AG08395 (cell line): ENCODE measurements around the gene ORAI1.
"Not testable (repeated sequence)": the region's sequence is repeated elsewhere in the genome, so short reads cannot be mapped to it uniquely, and the experiment has no call there.

Source experiments
- DNase-seq: peaks from one replicate; pipeline ENCODE4 v3.0.0; 2012; ENCODE audit warnings: mixed read lengths, low spot score

ORAI1 gene

DNA sequence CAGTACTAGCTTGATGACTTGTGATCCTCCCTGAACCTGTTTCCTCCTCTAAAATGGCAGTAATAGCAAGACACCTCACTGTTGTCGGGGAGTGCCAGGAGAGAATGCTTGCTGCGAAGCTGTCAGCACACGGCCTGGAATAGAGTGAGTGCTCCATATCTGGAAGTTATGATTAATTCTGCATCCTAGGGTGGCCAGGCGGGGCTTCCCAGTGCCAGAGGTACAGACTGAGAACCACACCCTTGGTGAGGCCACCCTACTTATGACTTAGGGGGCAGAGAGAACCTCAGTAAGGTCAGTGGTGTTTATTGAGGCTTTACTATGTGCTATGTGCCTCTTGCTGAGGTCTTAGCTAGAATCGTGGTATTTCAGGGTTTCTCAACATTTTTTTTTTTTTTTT is 23.0 kb downstream of the ORAI1 start:
- DNase-seq, result no peak

DNA sequence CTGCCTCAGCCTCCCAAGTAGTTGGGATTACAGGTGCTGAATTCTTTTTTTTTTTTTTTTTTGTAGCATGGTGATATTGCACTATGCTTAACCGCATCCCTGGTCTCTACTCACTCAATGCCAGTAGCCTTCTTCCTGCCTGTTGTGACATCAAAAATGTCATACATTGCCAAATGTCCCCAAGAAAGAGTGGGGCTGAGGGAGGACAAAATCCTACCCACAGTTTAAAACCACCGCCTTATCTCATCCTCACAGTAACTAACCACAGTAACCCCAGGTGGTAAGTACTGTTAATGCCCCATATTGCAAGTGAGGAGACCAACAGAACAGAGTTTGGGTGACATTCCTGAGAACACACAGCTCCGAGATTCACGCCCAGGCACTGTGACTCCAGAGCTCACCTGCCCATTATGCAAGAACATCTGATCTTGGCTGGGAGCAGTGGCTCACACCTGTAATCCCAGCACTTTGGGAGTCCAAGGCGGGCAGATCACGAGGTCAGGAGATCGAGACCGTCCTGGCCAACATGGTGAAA is 23.6 kb downstream of the ORAI1 start:
- DNase-seq, result no peak

DNA sequence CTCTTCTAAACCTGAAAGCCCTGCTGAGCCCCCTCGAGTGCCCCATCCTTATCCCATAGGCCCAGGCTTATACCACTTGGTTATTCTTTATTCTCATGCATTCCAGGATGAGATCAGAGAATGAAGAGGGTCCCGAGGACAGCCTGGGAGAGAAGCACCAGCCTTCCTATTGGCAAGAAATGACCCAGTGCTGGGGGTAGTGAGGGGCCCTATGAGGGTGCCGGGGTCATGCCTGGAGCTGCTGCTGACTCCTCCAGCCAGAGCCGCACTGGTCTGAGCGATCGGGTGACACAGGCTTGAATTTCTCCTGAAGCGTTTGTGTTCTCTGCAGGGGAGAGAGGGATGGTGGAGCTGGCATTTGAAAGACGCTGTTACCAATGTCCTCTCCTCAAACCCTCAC is 25.0 kb downstream of the ORAI1 start:
- no peak for DNase-seq

DNA sequence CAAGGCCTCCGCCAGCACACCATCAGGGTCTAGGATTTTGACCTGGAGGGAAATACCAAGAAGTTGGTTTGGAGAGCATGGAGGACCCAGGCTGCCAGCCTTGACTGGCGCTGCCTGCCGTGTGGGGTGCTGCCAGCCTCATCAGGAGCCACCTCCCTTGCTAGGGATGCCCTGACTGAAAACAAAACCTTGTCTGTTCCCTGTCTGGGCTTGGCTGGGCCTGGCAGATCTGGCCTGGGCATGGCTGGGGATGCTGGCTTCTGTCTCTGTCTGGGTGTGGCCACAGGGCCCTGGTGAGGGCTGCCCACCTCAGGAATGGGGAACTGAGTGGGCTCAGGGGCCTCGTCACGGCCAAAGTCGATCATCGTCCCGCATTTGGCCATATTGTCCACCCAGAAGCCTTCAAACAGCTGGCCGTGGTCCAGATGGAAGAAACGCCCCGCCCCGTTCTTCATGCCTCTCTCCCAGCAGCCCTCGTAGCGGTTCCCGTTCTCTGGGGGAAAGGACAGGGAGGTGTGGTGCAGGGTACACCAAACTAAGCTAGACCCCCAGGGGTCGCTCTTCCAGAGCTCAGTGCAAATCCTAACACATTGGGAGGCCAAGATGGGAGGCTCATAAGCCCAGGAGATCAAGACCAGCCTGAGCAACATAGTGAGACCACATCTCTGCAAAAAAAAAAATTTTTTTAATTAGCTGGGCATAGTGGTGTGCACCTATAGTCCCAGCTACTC is 26.6 kb downstream of the ORAI1 start:
- no peak for DNase-seq

DNA sequence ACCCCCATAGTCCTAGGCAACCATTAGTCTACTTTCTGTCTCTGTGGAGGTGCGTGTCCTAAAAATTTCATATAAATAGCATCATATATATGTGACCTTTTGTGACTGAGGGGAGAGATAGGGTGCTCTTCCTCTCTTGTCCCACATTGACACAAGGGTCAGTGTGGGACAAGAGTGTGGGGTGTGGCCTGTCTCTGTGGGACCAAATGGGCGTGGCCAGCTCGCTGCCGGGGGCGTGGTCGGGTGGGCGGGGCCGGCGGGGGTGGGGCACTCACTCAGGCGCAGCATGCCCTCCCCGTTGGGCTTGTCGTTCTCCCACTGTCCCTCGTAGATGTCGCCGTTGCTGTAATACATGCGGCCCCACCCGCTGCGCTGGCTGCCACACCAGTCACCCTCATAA is 27.7 kb downstream of the ORAI1 start:
- DNase-seq, result no peak

DNA sequence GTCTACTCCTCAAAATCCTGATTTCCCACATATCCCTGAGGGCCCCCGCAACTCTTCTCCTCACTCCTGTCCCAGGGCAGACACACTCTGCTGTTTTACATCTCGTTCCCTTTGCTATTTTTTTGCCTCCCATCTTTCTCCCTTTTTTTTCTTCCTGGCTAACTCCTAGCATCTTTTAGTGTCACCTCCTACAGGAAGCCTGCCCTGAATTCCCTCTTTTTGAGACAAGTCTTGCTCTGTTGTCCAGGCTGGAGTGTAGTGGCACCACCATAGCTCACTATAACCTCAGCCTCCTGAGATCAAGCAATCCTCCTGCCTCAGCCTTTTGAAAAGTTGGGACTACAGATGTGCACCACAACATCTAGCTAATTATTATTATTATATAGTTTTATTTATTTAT is 29.8 kb downstream of the ORAI1 start:
- no peak for DNase-seq

DNA sequence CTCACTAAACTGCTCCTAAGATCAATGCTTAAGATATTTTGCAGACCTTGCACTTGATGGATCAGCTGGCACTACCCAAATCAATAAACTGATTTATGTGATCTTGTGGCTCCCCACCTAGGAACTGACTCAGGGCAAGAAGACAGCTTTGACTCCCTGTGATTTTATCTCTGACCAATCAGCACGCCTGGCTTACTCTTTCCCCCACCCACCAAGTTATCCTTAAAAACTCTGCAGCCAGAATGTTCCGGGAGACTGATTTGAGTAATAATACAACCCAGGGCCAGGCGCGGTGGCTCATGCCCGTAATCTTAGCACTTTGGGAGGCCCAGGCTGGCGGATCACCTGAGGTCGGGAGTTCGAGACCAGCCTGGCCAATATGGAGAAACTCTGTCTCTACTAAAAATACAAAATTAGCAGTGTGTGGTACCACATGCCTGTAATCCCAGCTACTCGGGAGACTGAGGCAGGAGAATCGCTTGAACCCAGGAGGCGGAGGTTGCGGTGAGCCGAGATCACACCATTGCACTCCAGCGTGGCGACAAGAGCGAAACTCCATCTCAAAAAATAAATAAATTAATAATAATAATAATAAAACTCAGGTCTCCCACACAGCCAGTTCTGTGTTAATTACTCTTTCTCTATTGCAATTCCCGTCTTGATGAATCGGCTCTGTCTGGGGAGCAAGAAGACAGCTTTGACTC is 31.1 kb downstream of the ORAI1 start:
- DNase-seq, result no peak

DNA sequence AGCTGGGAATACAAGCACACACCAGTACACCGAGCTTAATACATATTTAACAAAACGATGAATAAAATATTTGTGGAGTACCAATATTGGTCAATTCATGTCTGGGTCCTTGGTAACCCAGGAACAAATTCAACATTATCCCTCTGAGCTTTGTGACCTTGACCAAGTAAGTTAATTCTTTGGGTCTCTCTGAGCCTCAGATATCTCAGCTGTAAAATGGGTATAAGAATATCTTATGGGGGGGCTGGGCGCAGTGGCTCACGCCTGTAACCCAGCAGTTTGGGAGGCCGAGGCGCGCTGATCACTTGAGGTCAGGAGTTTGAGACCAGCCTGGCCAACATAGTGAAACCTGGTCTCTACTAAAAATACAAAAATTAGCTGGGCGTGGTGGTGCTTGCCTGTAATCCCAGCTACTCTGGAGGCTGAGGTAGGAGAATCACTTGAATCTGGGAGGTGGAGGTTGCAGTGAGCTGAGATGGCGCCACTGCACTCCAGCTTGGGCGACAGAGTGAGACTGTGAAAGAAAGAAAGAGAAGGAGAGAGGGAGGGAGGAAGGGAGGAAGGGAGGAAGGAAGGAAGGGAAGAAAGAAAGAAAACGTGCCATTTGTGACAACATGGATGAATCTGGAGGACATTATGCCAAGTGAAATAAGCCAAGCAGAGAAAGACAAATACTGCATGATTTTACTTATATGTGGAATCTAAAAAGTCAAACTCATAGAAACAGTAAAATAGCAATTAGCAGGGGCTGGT is 35.2 kb downstream of the ORAI1 start:
- not testable (repeated sequence) for DNase-seq

DNA sequence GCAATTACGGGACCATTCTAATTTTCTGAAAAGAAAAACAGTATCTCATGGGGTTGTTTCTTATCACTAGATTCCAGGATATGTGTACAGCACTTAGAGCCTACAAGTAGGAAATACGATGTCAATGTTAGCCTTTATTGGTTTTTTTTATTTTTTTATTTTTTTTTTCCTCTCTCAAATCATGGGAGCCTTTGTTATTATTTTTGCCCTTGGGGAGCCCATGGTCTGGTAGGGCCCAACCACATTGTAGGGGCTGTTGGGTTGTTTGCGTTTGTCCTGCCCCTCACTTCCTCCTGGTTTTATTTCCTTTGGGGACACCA is 37.2 kb downstream of the ORAI1 start:
- DNase-seq, result no peak

DNA sequence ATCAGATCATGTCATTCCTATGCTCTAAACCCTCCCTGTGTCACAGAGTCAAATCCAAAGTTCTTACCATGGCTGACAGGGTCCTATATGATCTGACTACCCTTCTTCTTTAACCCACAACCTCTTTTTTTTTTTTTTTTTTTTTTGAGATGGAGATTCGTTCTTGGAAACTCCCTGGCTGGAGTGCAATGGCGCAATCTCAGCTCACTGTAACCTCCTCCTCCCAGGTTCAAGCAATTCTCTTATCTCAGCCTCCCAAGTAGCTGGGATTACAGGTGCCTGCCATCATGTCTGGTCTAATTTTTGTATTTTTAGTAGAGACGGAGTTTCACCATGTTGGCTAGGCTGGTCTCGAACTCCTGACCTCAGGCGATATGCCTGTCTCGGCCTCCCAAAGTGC is 40.5 kb downstream of the ORAI1 start:
- not testable (repeated sequence) for DNase-seq

DNA sequence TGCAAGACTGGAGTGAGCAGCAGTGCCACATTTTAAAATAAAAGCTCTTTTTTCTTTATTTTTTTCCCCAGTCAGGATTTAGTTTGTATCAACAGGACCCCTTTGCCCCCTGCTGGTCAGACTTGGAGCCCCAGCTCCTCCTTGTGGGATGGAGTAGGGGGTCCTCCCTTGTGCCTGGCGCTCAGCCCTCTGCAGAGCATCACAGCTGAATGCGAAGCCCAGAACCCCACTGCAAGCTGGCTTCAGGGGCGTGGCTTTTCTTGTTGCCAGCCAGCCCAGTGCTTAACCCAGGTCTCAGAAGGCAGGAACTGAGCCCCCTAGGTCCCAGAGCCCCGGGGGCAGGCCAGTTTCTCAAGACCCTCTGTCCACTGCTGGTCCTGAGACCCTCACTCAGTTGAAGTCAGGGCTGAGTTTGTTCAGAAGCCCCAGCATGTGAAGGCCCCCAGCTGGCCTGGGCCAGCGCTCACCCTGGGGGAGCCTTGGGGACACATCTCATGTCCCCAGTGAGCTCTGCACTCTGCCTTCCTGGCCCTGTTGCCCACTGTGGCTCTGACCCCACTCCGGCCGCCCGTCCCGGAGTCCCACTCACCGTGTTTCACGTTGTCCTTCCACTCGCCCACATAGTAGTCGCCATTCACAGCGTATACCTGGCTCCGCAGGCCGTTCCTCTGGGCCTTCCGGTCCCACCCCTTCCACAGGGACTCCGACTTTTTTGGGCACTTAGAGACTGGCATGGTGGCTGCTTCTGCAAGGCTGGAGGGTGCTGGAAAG is 42.6 kb downstream of the ORAI1 start:
- peak; percentile 29 for DNase-seq

DNA sequence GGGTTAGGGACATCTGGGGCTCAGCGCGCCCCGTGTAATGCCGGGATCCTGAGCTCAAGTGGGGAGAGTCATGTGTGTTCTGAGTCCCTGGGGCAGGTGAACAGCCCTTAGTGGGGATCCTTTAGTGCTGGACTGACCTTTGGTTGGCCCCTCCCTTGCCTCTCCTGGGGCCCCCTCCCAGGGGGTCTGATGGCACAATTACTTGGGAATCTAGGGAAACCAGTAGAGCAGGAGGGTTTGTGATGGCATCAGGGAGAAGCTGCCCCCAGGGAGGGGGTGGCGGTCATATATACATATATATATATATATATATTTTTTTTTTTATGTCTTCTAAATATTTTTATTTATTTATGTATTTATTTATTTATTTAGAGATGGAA is 43.2 kb downstream of the ORAI1 start, which contains the start of gene MORN3:
Gene MORN3 (minus strand): TSS at position 134 of the 380 bp plus-strand sequence. CDS start 171 bp downstream, outside the sequence.
- DNase-seq, result no peak

DNA sequence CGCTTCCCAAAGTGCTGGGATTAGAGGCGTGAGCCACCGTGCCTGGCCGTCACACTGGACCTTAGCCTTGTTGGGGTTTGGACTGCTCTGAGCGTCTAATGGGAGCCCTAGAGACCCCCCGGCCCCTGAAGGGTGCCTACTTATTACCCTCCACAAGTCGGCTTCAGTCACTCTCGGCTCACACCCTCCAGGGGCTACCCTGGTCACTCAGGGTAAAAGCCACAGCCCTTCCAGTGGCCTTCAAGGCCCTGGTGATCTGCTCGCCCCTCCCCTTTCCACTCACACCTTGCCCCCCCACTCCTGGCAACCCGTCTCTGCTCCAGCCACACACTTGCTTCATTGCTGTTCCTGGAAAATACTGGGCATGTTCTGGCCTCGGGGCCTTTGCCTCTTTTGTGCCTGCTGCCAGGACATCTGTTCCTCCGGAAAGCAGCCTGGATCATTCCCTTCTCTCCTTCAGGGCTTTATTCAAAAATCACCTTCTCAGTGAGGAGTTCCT is 46.7 kb downstream of the ORAI1 start:
- DNase-seq, result peak; percentile 14

DNA sequence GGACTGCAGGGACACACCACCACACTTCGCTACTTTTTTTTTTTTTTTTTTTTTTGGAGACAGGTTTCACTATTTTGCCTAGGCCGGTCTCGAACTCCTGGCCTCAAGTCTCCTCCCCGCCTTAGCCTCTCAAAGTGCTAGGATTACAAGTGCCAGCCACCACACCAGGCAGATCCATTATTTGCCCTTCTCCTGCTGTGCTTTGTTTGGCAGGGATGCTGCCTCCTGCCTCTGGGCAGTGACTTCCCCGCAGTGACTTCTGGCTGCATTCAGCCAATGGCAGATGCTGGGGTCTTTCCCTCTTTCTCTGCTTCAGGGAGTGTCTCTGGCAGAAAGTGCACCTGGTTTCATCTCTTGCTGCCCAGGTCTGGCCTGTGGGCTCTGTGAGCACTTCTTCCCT is 49.9 kb downstream of the ORAI1 start:
- DNase-seq, result no peak

DNA sequence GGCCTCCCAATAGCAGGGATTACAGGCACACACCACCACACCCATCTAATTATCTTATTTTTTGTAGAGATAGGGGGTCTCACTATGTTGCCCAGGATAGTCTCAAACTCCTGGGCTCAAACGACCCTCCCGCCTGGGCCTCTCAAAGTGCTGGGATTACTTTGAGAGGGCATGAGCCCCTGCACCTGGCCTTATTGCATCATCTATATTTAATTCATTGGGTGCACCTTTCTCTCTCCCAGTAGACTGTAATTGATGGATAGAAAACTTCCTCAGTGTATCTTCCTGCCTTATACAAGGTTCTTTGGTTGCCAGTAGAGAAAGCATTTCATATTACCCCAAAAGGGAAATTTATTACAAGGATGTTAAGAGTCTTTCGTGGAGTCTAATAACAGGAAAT is 52.0 kb downstream of the ORAI1 start:
- no peak for DNase-seq

DNA sequence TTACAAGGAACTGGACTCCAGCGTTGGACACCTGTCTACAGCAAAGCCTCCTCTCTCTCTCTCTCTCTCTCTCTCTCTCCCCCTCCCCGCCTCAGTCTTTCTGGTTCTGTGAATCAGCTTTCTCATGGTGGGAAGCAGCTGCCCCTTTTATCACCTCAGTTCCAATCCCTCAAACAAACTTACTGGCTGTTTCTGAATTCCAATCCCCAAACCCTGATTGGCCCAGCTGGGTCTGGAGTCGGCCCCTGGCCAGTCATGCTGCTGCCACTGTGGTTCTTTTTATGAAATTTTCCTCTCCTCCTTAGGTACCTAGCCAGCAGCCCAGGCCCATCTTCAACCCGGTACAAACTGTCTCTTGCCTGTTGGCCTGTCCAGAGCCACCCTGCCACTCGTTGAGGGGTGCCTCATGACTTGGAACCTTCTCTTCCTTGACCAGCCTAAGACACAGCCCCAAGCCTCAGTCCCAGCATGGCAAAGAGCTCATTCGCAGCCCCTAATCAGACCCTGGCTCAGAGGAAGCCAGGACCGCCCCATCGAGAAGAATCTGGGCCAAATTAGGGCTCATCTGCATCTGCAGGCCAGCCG is 52.5 kb downstream of the ORAI1 start:
- DNase-seq, result no peak

DNA sequence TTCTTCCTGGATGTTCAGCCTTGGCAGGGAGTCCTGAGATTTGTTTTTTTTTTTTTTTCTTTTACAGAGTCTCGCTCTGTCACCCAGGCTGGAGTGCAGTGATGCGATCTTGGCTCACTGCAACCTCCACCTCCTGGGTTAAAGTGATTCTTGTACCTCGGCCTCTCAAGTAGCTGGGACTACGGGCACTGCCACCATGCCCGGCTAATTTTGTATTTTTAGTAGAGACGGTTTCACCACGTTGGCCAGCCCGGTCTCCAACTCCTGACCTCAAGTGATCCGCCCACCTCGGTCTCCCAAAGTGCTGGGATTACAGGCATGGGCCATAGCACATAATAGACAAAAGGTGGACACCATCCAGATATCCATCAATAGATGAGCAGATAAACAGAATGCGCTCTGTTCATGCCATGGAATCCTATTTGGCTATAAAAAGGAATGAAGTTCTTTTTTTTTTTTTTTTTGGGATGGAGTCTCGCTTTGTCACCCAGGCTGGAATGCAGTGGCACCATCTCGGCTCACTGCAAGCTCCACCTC is 53.4 kb downstream of the ORAI1 start:
- not testable (repeated sequence) for DNase-seq

DNA sequence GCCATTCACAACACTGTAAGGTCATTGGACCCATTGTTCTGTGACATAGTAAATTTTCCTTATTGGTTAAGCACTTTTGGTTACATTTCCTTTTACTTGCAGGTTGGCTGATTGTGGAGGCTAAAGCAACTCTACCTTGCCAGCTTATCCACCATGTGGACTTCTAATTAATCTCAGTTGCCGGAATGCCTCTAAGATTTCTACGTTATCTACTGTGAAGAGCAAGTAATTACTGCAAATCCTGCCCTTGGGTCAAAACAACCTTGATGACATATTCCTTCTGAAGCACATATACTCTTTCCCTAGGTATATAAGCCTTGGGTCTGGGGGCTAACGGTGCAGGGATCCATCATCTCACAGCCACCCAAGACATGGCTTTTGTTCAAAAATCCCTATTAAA is 62.6 kb downstream of the ORAI1 start:
- no peak for DNase-seq

DNA sequence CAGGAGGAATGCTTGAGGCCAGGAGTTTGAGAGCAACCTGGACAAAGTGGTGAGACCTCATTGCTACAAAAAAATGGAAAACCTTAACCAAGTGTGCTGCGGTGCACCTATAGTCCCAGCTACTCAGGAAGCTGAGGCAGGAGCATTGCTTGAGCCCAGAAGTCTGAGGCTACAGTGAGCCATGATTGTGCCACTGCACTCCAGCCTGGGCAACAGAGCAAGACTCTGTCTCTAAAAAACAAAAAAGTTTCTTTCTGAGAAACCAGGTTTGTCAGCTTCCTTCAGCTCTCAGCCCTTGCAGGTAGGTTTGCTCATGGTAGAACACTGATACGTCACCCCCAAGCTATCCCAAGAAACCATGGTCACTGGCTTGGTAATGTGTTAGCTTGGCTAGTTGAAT is 63.1 kb downstream of the ORAI1 start:
- DNase-seq, result no peak
